Cortex of kidney (tissue), 1 donor: ENCODE data around the gene RNASE8.

ENCODE experiments used
- DNase-seq: peaks from one replicate; lab custom pipeline; 2025; lab: John Stamatoyannopoulos, UW

Gene RNASE8

GRCh38 chr14:21053184-21054122 lies 4.2 kb upstream of the RNASE8 start:
- no peak for DNase-seq

GRCh38 chr14:21054123-21054767 lies 3.4 kb upstream of the RNASE8 start:
- DNase-seq: no peak

GRCh38 chr14:21054768-21055145 lies 2.9 kb upstream of the RNASE8 start:
- no peak for DNase-seq

GRCh38 chr14:21055432-21056117 lies 2.0 kb upstream of the RNASE8 start:
- no peak for DNase-seq

- no peak for DNase-seq
Measured at GRCh38 chr14:21056520-21057163, 980 bp upstream of the RNASE8 start.

- DNase-seq: no peak
Measured at GRCh38 chr14:21058903-21059302, 1.3 kb downstream of the RNASE8 start.

- no peak for DNase-seq
Measured at GRCh38 chr14:21059842-21060613, 2.4 kb downstream of the RNASE8 start.

- no peak for DNase-seq
Measured at GRCh38 chr14:21060614-21061346, 3.2 kb downstream of the RNASE8 start.

GRCh38 chr14:21061347-21061668 lies 3.7 kb downstream of the RNASE8 start:
- no peak for DNase-seq

- DNase-seq: no peak
Measured at GRCh38 chr14:21063479-21063878, 5.9 kb downstream of the RNASE8 start.

- no peak for DNase-seq
Measured at GRCh38 chr14:21066882-21067502, 9.4 kb downstream of the RNASE8 start.

- no peak for DNase-seq
Measured at GRCh38 chr14:21068521-21069387, 11.1 kb downstream of the RNASE8 start.

GRCh38 chr14:21069388-21070082 lies 11.9 kb downstream of the RNASE8 start:
- DNase-seq: no peak

- no peak for DNase-seq
Measured at GRCh38 chr14:21070083-21070609, 12.5 kb downstream of the RNASE8 start, which contains the start of gene ARHGEF40. ARHGEF40 (plus strand) TSS chr14:21070304; CDS start chr14:21070397, 93 bp downstream.

- DNase-seq: no peak
Measured at GRCh38 chr14:21070610-21071224, 13.1 kb downstream of the RNASE8 start.

- no peak for DNase-seq
Measured at GRCh38 chr14:21071225-21072030, 13.8 kb downstream of the RNASE8 start.

GRCh38 chr14:21072031-21072473 lies 14.4 kb downstream of the RNASE8 start:
- DNase-seq: no peak
